ENCODE measurements around the gene SLC1A2. TPM values are rescaled to one million over a fixed set of nuclear protein-coding genes. Genes with fewer than 3 reads are reported as not detected.

SLC1A2 gene
- total RNA-seq, 4 donors from 2014 or later = 0.22 to 0.60 (median 0.41) TPM

DNA sequence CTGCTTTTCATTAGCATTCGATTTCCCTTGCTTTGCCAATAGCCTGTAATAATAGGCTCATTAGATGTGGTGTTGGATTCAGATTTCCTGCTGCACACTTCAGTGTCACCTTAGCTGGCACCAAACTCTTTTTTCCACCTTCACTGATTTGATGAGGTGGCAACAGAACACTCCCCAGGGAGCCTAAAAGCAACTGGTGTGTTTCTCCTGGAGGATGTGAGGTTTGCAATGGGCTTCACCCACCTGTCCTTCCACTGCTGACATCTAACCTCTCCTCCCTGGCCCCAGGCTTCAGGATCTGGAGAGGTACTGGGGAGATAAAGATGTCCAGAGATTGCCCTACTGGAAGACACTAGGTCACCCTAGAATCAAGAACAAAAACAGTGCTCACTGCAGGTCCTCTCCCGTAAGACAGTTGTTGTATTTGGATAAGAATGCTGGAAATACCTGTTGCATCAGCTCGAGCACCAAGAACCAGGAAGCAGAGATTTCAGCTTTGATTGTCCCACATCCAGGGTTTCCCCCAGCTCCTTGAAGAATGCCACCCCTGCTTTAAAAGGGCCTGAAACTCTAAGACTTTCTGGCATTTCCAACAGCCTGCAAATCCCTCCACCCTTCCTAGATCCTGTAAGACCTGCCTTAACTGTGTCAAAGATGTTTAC, 96.9 kb downstream of the SLC1A2 start:
- Histone ChIP-seq H3K27me3 (no peaks in the 10 kb centered on the region), H3K9me3 (no peaks in the 10 kb centered on the region), H3K27ac (no peak overlapping the region), H3K4me3 (no peak overlapping the region), H3K4me1 (no peaks in the 10 kb centered on the region), H3K36me3 (no peaks in the 10 kb centered on the region)
- WGBS, 2 donors = 64 to 68% methylated on average over 3 of the region's 3 CpGs
- TF ChIP-seq POLR2A (IDR thresholded peaks at IDR 0.05) (no peak), EP300 (IDR thresholded peaks at IDR 0.05) (no peak)
- TF ChIP-seq, protein P1, sequence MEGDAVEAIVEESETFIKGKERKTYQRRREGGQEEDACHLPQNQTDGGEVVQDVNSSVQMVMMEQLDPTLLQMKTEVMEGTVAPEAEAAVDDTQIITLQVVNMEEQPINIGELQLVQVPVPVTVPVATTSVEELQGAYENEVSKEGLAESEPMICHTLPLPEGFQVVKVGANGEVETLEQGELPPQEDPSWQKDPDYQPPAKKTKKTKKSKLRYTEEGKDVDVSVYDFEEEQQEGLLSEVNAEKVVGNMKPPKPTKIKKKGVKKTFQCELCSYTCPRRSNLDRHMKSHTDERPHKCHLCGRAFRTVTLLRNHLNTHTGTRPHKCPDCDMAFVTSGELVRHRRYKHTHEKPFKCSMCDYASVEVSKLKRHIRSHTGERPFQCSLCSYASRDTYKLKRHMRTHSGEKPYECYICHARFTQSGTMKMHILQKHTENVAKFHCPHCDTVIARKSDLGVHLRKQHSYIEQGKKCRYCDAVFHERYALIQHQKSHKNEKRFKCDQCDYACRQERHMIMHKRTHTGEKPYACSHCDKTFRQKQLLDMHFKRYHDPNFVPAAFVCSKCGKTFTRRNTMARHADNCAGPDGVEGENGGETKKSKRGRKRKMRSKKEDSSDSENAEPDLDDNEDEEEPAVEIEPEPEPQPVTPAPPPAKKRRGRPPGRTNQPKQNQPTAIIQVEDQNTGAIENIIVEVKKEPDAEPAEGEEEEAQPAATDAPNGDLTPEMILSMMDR (IDR thresholded peaks at IDR 0.05) = no peak
- DNase-seq (ENCODE audit: low spot score in 2 of 2) = no peak

GRCh38 chr11:35321532-35322317, 97.6 kb downstream of the SLC1A2 start:
- Histone ChIP-seq H3K27ac (no peak overlapping the region), H3K4me3 (no peak overlapping the region), H3K9me3 (no peaks in the 10 kb centered on the region), H3K27me3 (no peaks in the 10 kb centered on the region), H3K36me3 (no peaks in the 10 kb centered on the region), H3K4me1 (no peaks in the 10 kb centered on the region)
- WGBS, 2 donors = 54 to 65% methylated on average over 11 of the region's 11 CpGs
- TF ChIP-seq, protein P1 (IDR thresholded peaks at IDR 0.05) = no peak
- TF ChIP-seq EP300 (IDR thresholded peaks at IDR 0.05) = no peak
- no peak for TF ChIP-seq POLR2A (IDR thresholded peaks at IDR 0.05)
- no peak for DNase-seq (ENCODE audit: low spot score in 2 of 2)

DNA sequence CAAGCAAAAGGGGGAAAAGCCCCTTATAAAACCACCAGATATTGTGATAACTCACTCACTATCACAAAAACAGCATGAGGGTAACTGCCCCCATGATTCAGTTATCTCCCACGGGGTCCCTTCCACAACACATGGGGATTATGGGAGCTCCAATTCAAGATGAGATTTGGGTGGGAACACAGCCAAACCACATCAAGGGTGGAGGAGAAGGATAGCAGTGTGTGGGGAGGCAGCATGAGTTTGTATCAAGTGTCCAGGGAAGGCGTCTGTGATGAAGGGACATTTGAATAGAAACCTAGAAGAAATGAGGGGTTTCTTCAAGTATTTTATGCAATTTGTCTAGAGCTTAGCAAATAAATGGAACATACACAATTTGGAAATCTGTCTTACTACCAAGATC, 98.2 kb downstream of the SLC1A2 start:
- H3K36me3 ChIP-seq = no peaks in the 10 kb centered on the region
- no peak for DNase-seq (ENCODE audit: low spot score in 2 of 2)
- WGBS, 2 donors = 83 to 89% methylated on average over 2 of the region's 2 CpGs
- H3K4me3 ChIP-seq = no peak overlapping the region
- TF ChIP-seq EP300 (IDR thresholded peaks at IDR 0.05) = no peak
- TF ChIP-seq POLR2A (IDR thresholded peaks at IDR 0.05) = no peak
- TF ChIP-seq, protein P1 (IDR thresholded peaks at IDR 0.05) = no peak
- no peaks in the 10 kb centered on the region for H3K9me3 ChIP-seq
- no peak overlapping the region for H3K27ac ChIP-seq
- H3K27me3 ChIP-seq = no peaks in the 10 kb centered on the region
- H3K4me1 ChIP-seq = peaks cover 0 to 5% (median 0%) of the 10 kb centered on the region in 4 donors

GRCh38 chr11:35318977-35319925, 100.1 kb downstream of the SLC1A2 start:
- TF ChIP-seq POLR2A (IDR thresholded peaks at IDR 0.05) (no peak), EP300 (IDR thresholded peaks at IDR 0.05) (no peak)
- TF ChIP-seq, protein P1 (IDR thresholded peaks at IDR 0.05) = no peak
- Histone ChIP-seq H3K4me3 (no peak overlapping the region), H3K27ac (no peak overlapping the region), H3K36me3 (no peaks in the 10 kb centered on the region), H3K27me3 (no peaks in the 10 kb centered on the region), H3K9me3 (no peaks in the 10 kb centered on the region), H3K4me1 (peaks cover 0 to 13% (median 0%) of the 10 kb centered on the region in 4 donors)
- no peak for DNase-seq (ENCODE audit: low spot score in 2 of 2)
- 67 to 72% methylated on average over 5 of the region's 5 CpGs for WGBS, 2 donors
